CD4-positive, alpha-beta T cell (primary cell): ENCODE results near the gene RAMP2. TPM values are rescaled to one million over a fixed set of nuclear protein-coding genes. Genes with fewer than 3 reads are reported as not detected.

ENCODE experiments used
- ATAC-seq: fragments of 200-7000 bp; cut with Tn5 transposase; one replicate; pipeline ENCODE4 v1.10.0; 2022; ENCODE audit warnings: mild to moderate bottlenecking; ENCODE audit not compliant: poor library complexity
- CTCF ChIA-PET: fragments of 350-600 bp; sonication (Branson Sonifier 250); formaldehyde crosslinking; loops from one replicate; lab custom pipeline; 2021; ENCODE audit warnings: antibody characterized with exemption, inconsistent platforms; lab: Charles Lee
- POLR2A ChIA-PET: fragments of 350-600 bp; sonication (Branson Sonifier 250); formaldehyde crosslinking; loops from one replicate; lab custom pipeline; 2021; ENCODE audit warnings: antibody characterized with exemption, inconsistent platforms; lab: Charles Lee
- DNase-seq, 14 experiments: peaks; one replicate each; pipeline ENCODE4 v3.0.0-alpha.2; 2013 to 2020; ENCODE audit warnings: mixed read lengths in 2 of 14
- H3K27ac ChIP-seq, 2 donors: one replicate each; pipeline versions ENCODE4 v1.5.1 to v1.7.0; 2013; ENCODE audit warnings: low read length in 2 of 2, low read depth in 1 of 2, mild to moderate bottlenecking in 1 of 2
- H3K27me3 ChIP-seq, 2 experiments: 1 replicate in 1 of 2; 2 replicates in 1 of 2; pipeline versions ENCODE4 v1.6.1 to v1.7.0; 2013; ENCODE audit warnings: low read length in 2 of 2, control low read depth in 1 of 2, mild to moderate bottlenecking in 1 of 2, moderate library complexity in 1 of 2; ENCODE audit not compliant: insufficient read depth in 2 of 2, control insufficient read depth in 1 of 2
- H3K36me3 ChIP-seq: one replicate; pipeline ENCODE4 v1.6.1; 2013; ENCODE audit warnings: low read length, control low read depth; ENCODE audit not compliant: insufficient read depth
- H3K4me1 ChIP-seq: one replicate; pipeline ENCODE4 v1.6.1; 2013; ENCODE audit warnings: low read length, control low read depth; ENCODE audit not compliant: insufficient read depth
- H3K4me3 ChIP-seq: one replicate; pipeline ENCODE4 v1.5.1; 2013; ENCODE audit warnings: mild to moderate bottlenecking, low read length, moderate library complexity
- H3K9me3 ChIP-seq, 2 experiments: 1 replicate in 1 of 2; 2 replicates in 1 of 2; pipeline versions ENCODE4 v1.6.1 to v1.7.0; 2013; ENCODE audit warnings: low read length in 2 of 2, mild to moderate bottlenecking in 2 of 2, control low read depth in 1 of 2, moderate library complexity in 1 of 2; ENCODE audit not compliant: control insufficient read depth in 1 of 2, insufficient read depth in 1 of 2
- H3K27ac Mint-ChIP-seq: one replicate; pipeline ENCODE4 v1.8.0; 2020; ENCODE audit warnings: mixed read lengths
- H3K27me3 Mint-ChIP-seq: one replicate; pipeline ENCODE4 v1.8.0; 2021; ENCODE audit warnings: mixed read lengths
- H3K36me3 Mint-ChIP-seq: one replicate; pipeline ENCODE4 v1.8.0; 2021; ENCODE audit warnings: low read depth, mixed read lengths
- H3K4me1 Mint-ChIP-seq: one replicate; pipeline ENCODE4 v1.8.0; 2021; ENCODE audit warnings: low read depth, mixed read lengths
- H3K4me3 Mint-ChIP-seq: one replicate; pipeline ENCODE4 v1.8.0; 2020; ENCODE audit warnings: mild to moderate bottlenecking, mixed read lengths
- H3K9me3 Mint-ChIP-seq: one replicate; pipeline ENCODE4 v1.8.0; 2020; ENCODE audit warnings: mixed read lengths
- intact Hi-C, 2 experiments: fragments of 100-400 bp; cut with DNase I in 1 of 2; cut with micrococcal nuclease in 1 of 2; formaldehyde crosslinking; loops; one replicate each; pipeline versions ENCODE4 v1.15.1 to v1.9.0; 2023 to 2025; cut with DNase I, micrococcal nuclease
- total RNA-seq, 174 experiments: library from RNA in 2 of 174; stranded (reverse) in 2 of 174; gene quantifications; one replicate each; pipeline ENCODE4 v1.2.3 and lab custom pipeline; 2021 to 2026
- TF ChIP-seq, protein P1 (sequence below): fragments of 200-600 bp; IDR thresholded peaks from one replicate; pipeline ENCODE4 v1.8.0; 2022; ENCODE audit warnings: antibody characterized with exemption, mild to moderate bottlenecking

Gene RAMP2
- total RNA-seq, 2 experiments from 2014 or later, result not detected

DNA sequence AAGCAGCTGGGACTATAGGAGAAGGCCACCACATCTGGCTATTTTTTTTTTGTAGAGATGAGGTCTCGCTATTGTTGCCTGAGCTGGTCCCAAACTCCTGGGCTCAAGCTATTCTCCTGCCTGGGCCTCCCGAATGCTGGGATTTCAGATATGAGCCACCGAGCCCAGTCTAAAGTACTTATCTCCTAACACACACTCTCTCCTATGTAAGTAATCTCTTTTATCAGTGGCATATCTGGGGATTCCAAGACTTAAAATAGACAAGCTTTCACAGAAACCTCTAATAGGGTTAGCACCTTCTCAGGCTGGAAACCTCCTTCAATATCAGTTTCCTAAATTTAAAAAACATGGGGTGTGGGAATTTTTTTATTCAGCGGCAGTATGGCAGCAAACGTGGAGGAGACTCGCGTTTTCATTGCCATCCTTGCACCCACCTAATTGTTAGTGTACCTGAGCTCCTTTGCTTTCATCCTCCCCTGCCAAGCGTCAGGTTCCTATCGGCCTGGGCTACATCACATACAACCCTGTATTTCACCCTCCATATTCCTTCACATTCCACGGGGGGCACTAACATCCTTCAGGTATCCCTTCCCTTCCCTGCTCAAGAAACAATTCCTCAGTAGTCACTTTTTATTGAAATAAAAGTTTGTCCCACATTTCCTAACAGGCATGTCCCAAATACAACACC, 17.3 kb upstream of the RAMP2 start:
- DNase-seq (no peak), ATAC-seq (no peak)
- TF ChIP-seq, protein P1, sequence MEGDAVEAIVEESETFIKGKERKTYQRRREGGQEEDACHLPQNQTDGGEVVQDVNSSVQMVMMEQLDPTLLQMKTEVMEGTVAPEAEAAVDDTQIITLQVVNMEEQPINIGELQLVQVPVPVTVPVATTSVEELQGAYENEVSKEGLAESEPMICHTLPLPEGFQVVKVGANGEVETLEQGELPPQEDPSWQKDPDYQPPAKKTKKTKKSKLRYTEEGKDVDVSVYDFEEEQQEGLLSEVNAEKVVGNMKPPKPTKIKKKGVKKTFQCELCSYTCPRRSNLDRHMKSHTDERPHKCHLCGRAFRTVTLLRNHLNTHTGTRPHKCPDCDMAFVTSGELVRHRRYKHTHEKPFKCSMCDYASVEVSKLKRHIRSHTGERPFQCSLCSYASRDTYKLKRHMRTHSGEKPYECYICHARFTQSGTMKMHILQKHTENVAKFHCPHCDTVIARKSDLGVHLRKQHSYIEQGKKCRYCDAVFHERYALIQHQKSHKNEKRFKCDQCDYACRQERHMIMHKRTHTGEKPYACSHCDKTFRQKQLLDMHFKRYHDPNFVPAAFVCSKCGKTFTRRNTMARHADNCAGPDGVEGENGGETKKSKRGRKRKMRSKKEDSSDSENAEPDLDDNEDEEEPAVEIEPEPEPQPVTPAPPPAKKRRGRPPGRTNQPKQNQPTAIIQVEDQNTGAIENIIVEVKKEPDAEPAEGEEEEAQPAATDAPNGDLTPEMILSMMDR, result no peak
- H3K36me3 ChIP-seq, result peaks cover 2% of the 10 kb centered on the region
- Mint-ChIP-seq H3K27me3 (no peaks in the 10 kb centered on the region), H3K27ac (peak overlapping the region; percentile 91), H3K4me1 (peaks cover 26% of the 10 kb centered on the region), H3K36me3 (peaks cover 6% of the 10 kb centered on the region), H3K4me3 (peak overlapping the region; percentile 96), H3K9me3 (no peaks in the 10 kb centered on the region)
- POLR2A ChIA-PET, result interaction anchor here (1.0 to 1.1 kb wide), 4 partner anchors 16 to 135 kb away, joined by 3 to 4 read pairs (median 3); no protein-coding TSS in a partner anchor
- H3K27me3 ChIP-seq, result peaks cover 0 to 2% of the 10 kb centered on the region in 2 experiments
- peaks cover 29% of the 10 kb centered on the region for H3K4me1 ChIP-seq
- peak overlapping the region in 1 of 2 donors; percentile 77 for H3K27ac ChIP-seq
- peak overlapping the region; percentile 86 for H3K4me3 ChIP-seq
- intact Hi-C loops, result loop anchor here in 1 of 2 experiments (2.0 to 5.0 kb wide), 2 partner anchors 29 to 61 kb away; partner anchors contain the start of genes CCR10, CNTNAP1 and VPS25
- H3K9me3 ChIP-seq, result no peaks in the 10 kb centered on the region
- CTCF ChIA-PET, result interaction anchor here (1.0 to 1.8 kb wide), 2 partner anchors 20 to 34 kb away, joined by 3 to 6 read pairs; no protein-coding TSS in a partner anchor

DNA sequence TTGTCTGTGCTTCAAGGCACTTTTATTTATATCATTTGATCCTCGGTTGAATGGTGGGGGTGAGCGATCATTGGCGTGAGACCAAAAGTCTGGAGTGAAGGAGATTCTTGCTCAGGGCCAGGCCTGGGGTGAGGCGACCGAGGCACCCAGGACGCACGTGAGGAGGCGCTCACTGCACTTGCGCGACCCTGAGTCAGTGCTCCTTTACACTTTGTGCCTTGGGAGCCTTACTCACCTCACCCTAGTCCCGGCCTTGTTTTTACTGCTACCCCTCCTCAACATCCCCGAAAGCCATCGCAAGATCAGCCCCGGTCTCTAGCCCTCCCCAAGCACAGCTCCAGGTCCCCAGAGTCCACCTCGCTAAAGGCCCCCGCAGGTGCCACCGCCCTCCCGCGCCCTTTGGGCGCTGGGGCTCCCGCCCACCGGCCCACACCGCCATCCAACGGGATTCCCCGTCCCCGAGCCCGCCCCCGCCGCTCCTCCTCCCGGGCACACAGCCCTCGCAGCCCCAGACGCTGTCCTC, 16.7 kb upstream of the RAMP2 start:
- Mint-ChIP-seq H3K27ac (peak overlapping the region; percentile 91), H3K27me3 (peaks cover 4% of the 10 kb centered on the region), H3K4me1 (peaks cover 26% of the 10 kb centered on the region), H3K36me3 (peaks cover 6% of the 10 kb centered on the region), H3K9me3 (no peaks in the 10 kb centered on the region), H3K4me3 (peak overlapping the region; percentile 96)
- DNase-seq (peak; percentile 20 to 84 (median 46)), ATAC-seq (peak; percentile 56)
- POLR2A ChIA-PET, result interaction anchor here (1.0 to 1.1 kb wide), 4 partner anchors 17 to 136 kb away, joined by 3 to 4 read pairs (median 3); no protein-coding TSS in a partner anchor
- H3K4me1 ChIP-seq, result peaks cover 29% of the 10 kb centered on the region
- peaks cover 2% of the 10 kb centered on the region for H3K36me3 ChIP-seq
- peaks cover 0 to 3% of the 10 kb centered on the region in 2 experiments for H3K27me3 ChIP-seq
- CTCF ChIA-PET, result no interaction called here
- peak overlapping the region in 1 of 2 donors; percentile 77 for H3K27ac ChIP-seq
- intact Hi-C loops, result loop anchor here in 1 of 2 experiments (2.0 to 5.0 kb wide), 2 partner anchors 28 to 62 kb away; partner anchors contain the start of genes CCR10, CNTNAP1 and VPS25
- TF ChIP-seq, protein P1, result no peak
- H3K4me3 ChIP-seq, result peak overlapping the region; percentile 86
- no peaks in the 10 kb centered on the region for H3K9me3 ChIP-seq

DNA sequence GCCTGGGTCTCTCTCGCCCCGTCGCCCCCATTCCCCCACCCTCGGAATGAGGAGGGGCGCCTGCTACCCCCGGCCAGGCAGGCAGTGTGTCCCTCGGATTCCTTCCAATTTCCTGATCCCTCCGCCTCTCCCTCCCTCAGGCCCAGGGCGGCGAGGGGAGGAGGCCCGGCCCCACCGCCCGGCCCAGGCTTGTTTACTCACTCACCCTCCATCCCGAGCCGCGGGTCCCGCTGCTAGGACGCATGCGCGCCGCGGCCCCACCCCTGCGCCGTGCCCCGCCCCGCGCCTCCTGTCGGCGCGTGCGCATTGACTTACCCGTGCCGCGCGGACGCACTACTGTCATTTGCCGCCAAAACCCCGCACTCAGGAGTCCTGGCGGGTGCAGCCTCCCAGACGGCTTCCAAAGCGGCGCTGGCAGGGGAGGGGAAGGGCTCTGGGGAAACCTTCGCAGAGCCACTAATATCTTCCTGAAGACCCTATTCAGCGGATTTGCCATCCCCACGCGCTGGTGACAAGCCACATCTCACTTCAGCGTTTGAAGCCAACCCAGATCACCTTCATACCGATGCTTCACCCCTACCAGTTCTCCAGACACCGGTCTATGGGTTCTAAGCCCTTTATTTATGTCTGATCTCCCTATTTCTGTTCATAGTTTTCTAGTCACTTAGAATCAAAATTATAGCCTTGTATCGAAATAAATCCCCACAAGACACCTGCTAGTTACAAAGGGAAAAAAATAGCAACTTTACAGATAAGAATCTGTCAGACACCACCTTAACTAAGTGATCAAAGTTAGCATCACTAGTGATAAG, 16.0 kb upstream of the RAMP2 start, which contains the start of gene EZH1:
Gene EZH1, minus strand, starts transcription at position 235 of the 812 bp plus-strand sequence. CDS start 16,099 bp downstream, outside the sequence.
- Mint-ChIP-seq H3K27me3 (peaks cover 5% of the 10 kb centered on the region), H3K4me1 (peaks cover 26% of the 10 kb centered on the region), H3K9me3 (no peaks in the 10 kb centered on the region), H3K36me3 (peaks cover 6% of the 10 kb centered on the region), H3K4me3 (peak within 1 kb of the TSS; percentile 96), H3K27ac (peak within 1 kb of the TSS; percentile 91)
- intact Hi-C loops, result loop anchor here in 1 of 2 experiments (2.0 to 5.0 kb wide), 2 partner anchors 28 to 63 kb away; partner anchors contain the start of genes CCR10, CNTNAP1 and VPS25
- Histone ChIP-seq H3K4me3 (peak within 1 kb of the TSS; percentile 86), H3K27ac (peak within 1 kb of the TSS; percentile 41 to 77), H3K9me3 (no peaks in the 10 kb centered on the region), H3K4me1 (peaks cover 29% of the 10 kb centered on the region), H3K27me3 (peaks cover 0 to 3% of the 10 kb centered on the region in 2 experiments), H3K36me3 (peaks cover 2% of the 10 kb centered on the region)
- TF ChIP-seq, protein P1, result no peak
- POLR2A ChIA-PET, result interaction anchor here (1.0 kb wide), 2 partner anchors 38 to 137 kb away, joined by 3 read pairs; no protein-coding TSS in a partner anchor
- peak; percentile 92 for ATAC-seq
- CTCF ChIA-PET, result no interaction called here
- peak; percentile 77 to 97 (median 92) for DNase-seq
